ENCODE results near the gene ASCC1.

Gene ASCC1, protein sequence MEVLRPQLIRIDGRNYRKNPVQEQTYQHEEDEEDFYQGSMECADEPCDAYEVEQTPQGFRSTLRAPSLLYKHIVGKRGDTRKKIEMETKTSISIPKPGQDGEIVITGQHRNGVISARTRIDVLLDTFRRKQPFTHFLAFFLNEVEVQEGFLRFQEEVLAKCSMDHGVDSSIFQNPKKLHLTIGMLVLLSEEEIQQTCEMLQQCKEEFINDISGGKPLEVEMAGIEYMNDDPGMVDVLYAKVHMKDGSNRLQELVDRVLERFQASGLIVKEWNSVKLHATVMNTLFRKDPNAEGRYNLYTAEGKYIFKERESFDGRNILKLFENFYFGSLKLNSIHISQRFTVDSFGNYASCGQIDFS

DNA sequence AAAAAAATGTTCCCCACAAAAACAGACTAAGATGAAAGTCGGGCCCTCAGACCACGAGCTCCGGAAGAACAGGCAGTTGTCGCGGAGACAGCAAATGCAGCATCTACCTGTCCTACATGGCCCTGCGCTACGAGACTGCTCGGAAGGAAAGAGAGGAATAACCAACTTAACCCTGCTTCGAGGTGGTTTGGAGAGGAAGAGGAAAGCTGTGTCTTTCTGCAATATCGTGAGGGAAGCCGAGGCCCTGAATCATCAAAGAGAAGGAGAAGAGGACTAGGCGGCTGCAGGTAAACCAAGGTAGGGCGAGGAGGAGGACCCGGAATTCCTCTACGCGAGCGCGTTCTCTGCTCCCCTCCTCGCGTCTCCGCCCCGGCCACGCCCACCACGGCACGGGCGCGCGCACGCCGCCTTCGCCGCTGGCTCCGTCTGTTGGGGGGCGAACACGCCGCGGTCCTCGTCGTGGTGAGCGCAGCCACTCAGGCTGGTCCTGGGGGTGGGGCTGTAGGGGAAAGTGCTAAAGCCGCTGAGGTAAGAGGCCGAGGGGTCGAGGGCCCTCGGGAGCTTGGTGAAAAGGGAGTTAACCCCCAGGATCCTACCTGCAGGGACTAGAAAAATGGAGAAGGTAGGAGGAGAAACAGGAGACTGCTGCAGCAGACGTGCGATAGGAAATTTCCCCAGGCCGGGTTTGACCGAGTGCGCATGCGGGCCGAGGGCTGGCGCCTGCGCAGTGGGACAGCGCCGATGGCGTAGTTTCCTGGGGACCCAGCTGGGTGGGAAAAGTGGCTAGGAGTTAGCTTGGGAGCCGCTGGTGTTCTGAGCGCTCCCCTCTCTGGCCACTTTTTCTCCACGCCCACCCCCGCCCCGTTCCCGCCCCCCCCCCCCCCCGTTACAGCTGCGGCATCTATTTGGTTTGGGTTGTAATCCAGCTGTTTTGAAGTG lies at the start of gene ASCC1, which contains the start of gene ANAPC16:
Gene ASCC1 (minus strand): TSS at position 666 of the 939 bp plus-strand sequence. CDS start 2,978 bp downstream, outside the sequence.
Gene ANAPC16 (plus strand): TSS at position 402 of the 939 bp plus-strand sequence. CDS start 7,903 bp downstream, outside the sequence.
- no peak for FAIRE-seq
- TF ChIP-seq, protein P1, sequence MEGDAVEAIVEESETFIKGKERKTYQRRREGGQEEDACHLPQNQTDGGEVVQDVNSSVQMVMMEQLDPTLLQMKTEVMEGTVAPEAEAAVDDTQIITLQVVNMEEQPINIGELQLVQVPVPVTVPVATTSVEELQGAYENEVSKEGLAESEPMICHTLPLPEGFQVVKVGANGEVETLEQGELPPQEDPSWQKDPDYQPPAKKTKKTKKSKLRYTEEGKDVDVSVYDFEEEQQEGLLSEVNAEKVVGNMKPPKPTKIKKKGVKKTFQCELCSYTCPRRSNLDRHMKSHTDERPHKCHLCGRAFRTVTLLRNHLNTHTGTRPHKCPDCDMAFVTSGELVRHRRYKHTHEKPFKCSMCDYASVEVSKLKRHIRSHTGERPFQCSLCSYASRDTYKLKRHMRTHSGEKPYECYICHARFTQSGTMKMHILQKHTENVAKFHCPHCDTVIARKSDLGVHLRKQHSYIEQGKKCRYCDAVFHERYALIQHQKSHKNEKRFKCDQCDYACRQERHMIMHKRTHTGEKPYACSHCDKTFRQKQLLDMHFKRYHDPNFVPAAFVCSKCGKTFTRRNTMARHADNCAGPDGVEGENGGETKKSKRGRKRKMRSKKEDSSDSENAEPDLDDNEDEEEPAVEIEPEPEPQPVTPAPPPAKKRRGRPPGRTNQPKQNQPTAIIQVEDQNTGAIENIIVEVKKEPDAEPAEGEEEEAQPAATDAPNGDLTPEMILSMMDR (IDR thresholded peaks at IDR 0.05; ENCODE audit: insufficient read depth, missing control alignments): no peak
- peak; percentile 41 for DNase-seq (ENCODE audit: insufficient read length, low spot score)

DNA sequence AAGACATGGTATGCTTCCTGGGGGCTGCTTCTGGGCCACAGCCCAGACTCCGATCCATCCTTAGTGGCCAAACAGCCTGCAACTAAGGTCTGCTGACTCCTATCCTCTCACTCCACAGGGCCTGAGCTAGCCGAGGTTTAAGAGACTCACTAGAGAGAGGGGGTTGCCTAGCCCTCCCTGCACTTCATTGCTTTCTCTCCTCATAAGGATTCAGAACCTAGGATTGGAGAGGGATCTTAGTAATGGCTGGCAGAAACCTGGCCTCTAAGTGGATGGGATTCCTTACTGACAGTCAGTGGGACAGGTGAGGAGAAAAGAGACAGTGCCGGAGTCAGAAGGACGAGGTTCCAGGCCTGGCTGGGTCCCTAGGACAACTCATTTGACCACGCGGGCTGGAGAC lies 49.4 kb upstream of the ASCC1 start:
- TF ChIP-seq, protein P1 (IDR thresholded peaks at IDR 0.05; ENCODE audit: insufficient read depth, missing control alignments): no peak
- no peak for FAIRE-seq

DNA sequence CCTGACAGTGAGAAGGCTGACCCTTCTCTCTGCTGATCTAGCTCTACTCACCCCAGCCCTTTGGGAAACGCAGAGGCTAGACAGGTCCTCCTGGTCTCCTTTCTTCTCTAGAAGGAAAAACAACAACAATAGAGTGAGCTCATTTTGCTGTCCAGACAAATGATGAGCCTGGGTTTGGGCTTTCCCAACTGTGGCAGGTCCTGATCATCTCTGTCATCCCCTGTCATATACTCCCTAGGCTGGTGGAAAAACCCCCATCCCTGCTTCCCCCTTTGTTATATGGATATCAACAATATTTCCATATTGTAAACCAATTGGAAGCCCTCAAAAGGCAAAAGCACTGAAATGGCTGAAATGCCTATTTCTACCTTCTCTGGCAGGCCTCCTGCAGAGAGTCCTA lies 48.5 kb upstream of the ASCC1 start:
- FAIRE-seq: no peak
- DNase-seq (ENCODE audit: insufficient read length, low spot score): no peak
- TF ChIP-seq, protein P1 (IDR thresholded peaks at IDR 0.05; ENCODE audit: insufficient read depth, missing control alignments): no peak

More for the DNA sequence above, 49.4 kb upstream of the ASCC1 start:
- no peak for DNase-seq (ENCODE audit: insufficient read length, low spot score)

DNA sequence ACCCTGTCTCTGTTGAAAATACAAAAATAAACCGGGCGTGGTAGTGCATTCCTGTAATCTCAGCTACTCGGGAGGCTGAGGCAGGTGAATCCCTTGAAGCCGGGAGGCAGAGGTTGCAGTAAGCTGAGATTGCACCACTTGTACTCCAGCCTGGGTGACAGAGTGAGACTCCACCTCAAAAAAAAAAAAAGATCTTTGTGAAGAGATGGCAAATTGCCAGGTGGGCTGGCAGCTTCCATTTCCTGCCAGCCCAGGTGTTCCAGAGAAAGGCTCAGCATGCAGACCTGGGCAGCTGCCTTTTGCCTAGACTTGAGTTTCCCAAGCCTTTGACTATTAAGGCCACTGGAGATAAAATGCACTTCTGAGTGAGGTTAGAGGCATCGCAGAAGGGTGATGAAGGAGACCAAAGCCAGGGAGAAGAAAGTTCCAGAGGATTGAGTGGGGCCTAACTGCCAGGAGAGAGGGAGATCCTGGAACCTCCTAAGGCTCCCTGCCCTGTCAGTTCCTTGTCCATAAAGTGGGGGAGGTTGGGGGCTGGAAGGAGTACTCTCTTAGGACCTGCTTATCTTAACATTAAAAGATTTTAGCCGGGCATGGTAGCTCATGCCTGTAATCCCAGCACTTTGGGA lies 47.7 kb upstream of the ASCC1 start:
- FAIRE-seq (no peak), DNase-seq (ENCODE audit: insufficient read length, low spot score) (no peak)
- TF ChIP-seq, protein P1 (IDR thresholded peaks at IDR 0.05; ENCODE audit: insufficient read depth, missing control alignments): no peak

DNA sequence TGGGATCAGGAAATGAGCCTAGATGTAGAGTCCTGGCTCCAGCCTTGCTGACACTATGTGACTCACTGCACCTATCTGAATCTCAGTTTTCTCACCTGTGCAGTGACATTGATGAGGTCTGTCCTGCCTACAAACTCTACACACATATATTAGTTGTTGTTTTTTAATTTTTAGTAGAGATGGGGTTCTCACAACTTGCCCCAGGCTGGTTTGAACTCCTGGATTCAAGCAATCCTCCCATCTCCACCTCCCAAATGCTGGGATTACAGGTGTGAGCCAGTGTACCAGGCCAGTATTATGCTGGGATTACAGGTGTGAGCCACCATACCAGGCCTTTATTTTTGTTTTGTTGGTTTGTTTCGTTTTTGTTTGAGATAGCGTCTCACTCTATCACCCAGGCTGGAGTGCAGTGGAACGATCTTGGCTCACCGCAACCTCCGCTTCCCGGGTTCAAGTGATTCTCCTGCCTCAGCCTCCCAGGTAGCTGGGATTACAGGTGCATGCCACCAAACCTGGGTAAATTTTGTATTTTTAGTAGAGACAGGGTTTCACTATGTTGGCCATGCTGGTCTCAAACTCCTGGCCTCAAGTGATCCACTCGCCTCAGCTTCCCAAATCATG lies 45.8 kb upstream of the ASCC1 start:
- DNase-seq (ENCODE audit: insufficient read length, low spot score) (no peak), FAIRE-seq (no peak)
- TF ChIP-seq, protein P1 (IDR thresholded peaks at IDR 0.05; ENCODE audit: insufficient read depth, missing control alignments): no peak

DNA sequence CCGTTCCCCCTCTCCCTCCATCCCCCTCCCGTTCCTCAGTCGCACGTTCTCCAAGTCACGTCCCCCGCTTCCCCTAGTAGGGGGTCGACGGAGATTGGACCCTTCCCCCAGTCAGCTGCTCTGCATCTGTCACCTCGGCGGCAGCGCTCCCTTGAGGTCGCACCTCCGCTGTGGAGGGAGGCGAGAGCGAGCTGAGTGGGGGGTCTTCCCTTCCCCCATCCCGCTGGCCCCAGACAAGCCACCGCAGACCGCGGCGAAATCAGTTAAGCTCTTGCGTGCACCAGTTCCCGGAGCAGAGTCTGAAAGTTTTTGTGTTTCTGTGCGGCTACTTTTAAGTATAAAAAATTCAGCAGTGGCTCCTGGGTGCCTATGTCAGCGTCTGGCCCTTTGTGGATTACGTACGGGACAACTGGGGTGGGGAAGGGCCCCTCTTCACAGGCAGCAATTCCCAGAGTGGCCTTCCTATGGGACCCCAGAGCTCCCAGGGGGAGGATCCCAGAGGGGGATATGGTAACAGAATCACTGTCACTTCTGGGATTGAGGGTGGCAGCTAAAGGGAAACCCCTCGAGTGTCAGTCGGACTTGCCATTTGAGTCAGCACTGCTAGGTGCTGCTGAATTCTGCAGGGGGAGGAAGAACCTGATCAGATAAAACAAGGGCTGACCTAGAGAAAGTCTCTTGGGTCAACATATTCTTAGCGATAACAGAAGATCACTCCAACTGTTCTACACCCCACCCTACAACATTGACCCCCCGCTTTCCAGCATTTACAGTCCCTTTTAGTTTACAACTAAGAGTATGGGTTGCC lies 45.1 kb upstream of the ASCC1 start:
- DNase-seq (ENCODE audit: insufficient read length, low spot score) (peak; percentile 87), FAIRE-seq (no peak)
- TF ChIP-seq, protein P1 (IDR thresholded peaks at IDR 0.05; ENCODE audit: insufficient read depth, missing control alignments): peak; percentile 1
